Measurements from ENCODE around the gene OSBPL7.

The OSBPL7 gene

GRCh38 chr17:47864791-47865216 is 43.2 kb upstream of the OSBPL7 start:
- TF ChIP-seq, protein P1, sequence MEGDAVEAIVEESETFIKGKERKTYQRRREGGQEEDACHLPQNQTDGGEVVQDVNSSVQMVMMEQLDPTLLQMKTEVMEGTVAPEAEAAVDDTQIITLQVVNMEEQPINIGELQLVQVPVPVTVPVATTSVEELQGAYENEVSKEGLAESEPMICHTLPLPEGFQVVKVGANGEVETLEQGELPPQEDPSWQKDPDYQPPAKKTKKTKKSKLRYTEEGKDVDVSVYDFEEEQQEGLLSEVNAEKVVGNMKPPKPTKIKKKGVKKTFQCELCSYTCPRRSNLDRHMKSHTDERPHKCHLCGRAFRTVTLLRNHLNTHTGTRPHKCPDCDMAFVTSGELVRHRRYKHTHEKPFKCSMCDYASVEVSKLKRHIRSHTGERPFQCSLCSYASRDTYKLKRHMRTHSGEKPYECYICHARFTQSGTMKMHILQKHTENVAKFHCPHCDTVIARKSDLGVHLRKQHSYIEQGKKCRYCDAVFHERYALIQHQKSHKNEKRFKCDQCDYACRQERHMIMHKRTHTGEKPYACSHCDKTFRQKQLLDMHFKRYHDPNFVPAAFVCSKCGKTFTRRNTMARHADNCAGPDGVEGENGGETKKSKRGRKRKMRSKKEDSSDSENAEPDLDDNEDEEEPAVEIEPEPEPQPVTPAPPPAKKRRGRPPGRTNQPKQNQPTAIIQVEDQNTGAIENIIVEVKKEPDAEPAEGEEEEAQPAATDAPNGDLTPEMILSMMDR (IDR thresholded peaks at IDR 0.05; ENCODE audit: low read depth, low read length, poor library complexity, severe bottlenecking) = no peak
- no peak for TF ChIP-seq EZH2phosphoT487 (IDR thresholded peaks at IDR 0.05; ENCODE audit: borderline replicate concordance, low read length)
- H3K9me3 ChIP-seq (ENCODE audit: control insufficient read depth, insufficient read depth, low read length) = no peaks in the 10 kb centered on the region
- H3K79me2 ChIP-seq (ENCODE audit: control insufficient read depth, low read length) = no peaks in the 10 kb centered on the region
- H3K4me3 ChIP-seq (ENCODE audit: low read length) = no peak overlapping the region
- H3K4me2 ChIP-seq (ENCODE audit: low read length) = no peak overlapping the region
- H3K4me1 ChIP-seq (ENCODE audit: control insufficient read depth, low read length) = no peaks in the 10 kb centered on the region
- H3K27me3 ChIP-seq (ENCODE audit: control insufficient read depth, low read length) = peaks cover 16% of the 10 kb centered on the region
- H3K9me2 ChIP-seq (replicated peaks; ENCODE audit: control insufficient read depth, low read length) = no peaks in the 10 kb centered on the region
- H4K20me1 ChIP-seq (ENCODE audit: control insufficient read depth, insufficient read depth, low read depth, low read length) = no peaks in the 10 kb centered on the region
- no peaks in the 10 kb centered on the region for H3F3A ChIP-seq (ENCODE audit: control insufficient read depth, insufficient read depth)
- H3K36me3 ChIP-seq (ENCODE audit: control insufficient read depth, low read length) = no peaks in the 10 kb centered on the region
- H3K27ac ChIP-seq (ENCODE audit: low read depth, low read length) = no peak overlapping the region

GRCh38 chr17:47862621-47863440 is 41.2 kb upstream of the OSBPL7 start:
- Histone ChIP-seq H3F3A (ENCODE audit: control insufficient read depth, insufficient read depth) (no peaks in the 10 kb centered on the region), H3K36me3 (ENCODE audit: control insufficient read depth, low read length) (no peaks in the 10 kb centered on the region), H4K20me1 (ENCODE audit: control insufficient read depth, insufficient read depth, low read depth, low read length) (no peaks in the 10 kb centered on the region), H3K27me3 (ENCODE audit: control insufficient read depth, low read length) (peaks cover 6% of the 10 kb centered on the region; the same call in 1 of the 2 replicates), H3K4me2 (ENCODE audit: low read length) (no peak overlapping the region), H3K9me2 (replicated peaks; ENCODE audit: control insufficient read depth, low read length) (no peaks in the 10 kb centered on the region), H3K27ac (ENCODE audit: low read depth, low read length) (no peak overlapping the region), H3K9me3 (ENCODE audit: control insufficient read depth, insufficient read depth, low read length) (no peaks in the 10 kb centered on the region), H3K79me2 (ENCODE audit: control insufficient read depth, low read length) (no peaks in the 10 kb centered on the region), H3K4me3 (ENCODE audit: low read length) (no peak overlapping the region), H3K4me1 (ENCODE audit: control insufficient read depth, low read length) (no peaks in the 10 kb centered on the region)
- TF ChIP-seq, protein P1 (IDR thresholded peaks at IDR 0.05; ENCODE audit: low read depth, low read length, poor library complexity, severe bottlenecking) = no peak
- TF ChIP-seq EZH2phosphoT487 (IDR thresholded peaks at IDR 0.05; ENCODE audit: borderline replicate concordance, low read length) = no peak

DNA sequence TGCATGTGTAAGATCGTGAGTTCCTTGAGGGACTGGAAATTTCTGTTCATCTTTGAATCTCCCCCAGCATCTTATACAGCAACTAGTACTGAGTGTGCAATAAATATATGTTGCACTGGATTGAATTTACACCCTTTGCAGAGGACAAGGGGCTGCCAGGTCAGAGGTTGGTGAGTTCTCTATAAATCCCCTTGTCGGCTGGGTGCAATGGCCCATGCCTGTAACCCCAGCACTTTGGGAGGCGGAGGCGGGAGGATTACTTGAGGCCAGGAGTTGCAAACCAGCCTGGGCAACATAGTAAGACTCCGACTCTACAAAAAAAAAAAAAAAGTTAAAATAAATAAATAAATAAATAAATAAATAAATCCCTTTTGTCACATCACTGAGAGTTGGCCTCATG is 38.8 kb upstream of the OSBPL7 start:
- Histone ChIP-seq H3K27ac (ENCODE audit: low read depth, low read length) (no peak overlapping the region), H3K4me2 (ENCODE audit: low read length) (no peak overlapping the region), H3K79me2 (ENCODE audit: control insufficient read depth, low read length) (no peaks in the 10 kb centered on the region), H3K4me3 (ENCODE audit: low read length) (no peak overlapping the region), H3K4me1 (ENCODE audit: control insufficient read depth, low read length) (no peaks in the 10 kb centered on the region), H3F3A (ENCODE audit: control insufficient read depth, insufficient read depth) (no peaks in the 10 kb centered on the region), H3K27me3 (ENCODE audit: control insufficient read depth, low read length) (peaks cover 23% of the 10 kb centered on the region), H3K9me3 (ENCODE audit: control insufficient read depth, insufficient read depth, low read length) (no peaks in the 10 kb centered on the region), H3K9me2 (replicated peaks; ENCODE audit: control insufficient read depth, low read length) (no peaks in the 10 kb centered on the region), H4K20me1 (ENCODE audit: control insufficient read depth, insufficient read depth, low read depth, low read length) (no peaks in the 10 kb centered on the region), H3K36me3 (ENCODE audit: control insufficient read depth, low read length) (no peaks in the 10 kb centered on the region)
- TF ChIP-seq, protein P1 (IDR thresholded peaks at IDR 0.05; ENCODE audit: low read depth, low read length, poor library complexity, severe bottlenecking) = no peak
- no peak for TF ChIP-seq EZH2phosphoT487 (IDR thresholded peaks at IDR 0.05; ENCODE audit: borderline replicate concordance, low read length)

Data from DOHH2 (cell line).